Kidney (tissue), 14 donors: ENCODE measurements around the gene MACROD1. TPM values are rescaled to one million over a fixed set of nuclear protein-coding genes. Genes with fewer than 3 reads are reported as not detected.

Experiments
- DNase-seq, 5 donors: peaks; one replicate each; pipeline ENCODE4 v3.0.0-alpha.2; 2013 to 2020
- FAIRE-seq: peaks from 2 replicates; lab custom pipeline; 2012; peaks lifted over from hg19 to GRCh38; lab: Jason Lieb, UNC
- H3K27ac ChIP-seq, 2 donors: one replicate each; pipeline ENCODE4 v1.7.0; 2013; ENCODE audit warnings: low read depth in 2 of 2, low read length in 2 of 2, inconsistent platforms in 1 of 2
- H3K27me3 ChIP-seq: one replicate; pipeline ENCODE4 v1.7.1; 2013; ENCODE audit warnings: low read length, inconsistent platforms; ENCODE audit not compliant: control insufficient read depth, insufficient read depth
- H3K36me3 ChIP-seq, 3 donors: one replicate each; pipeline versions ENCODE4 v1.7.0 to v1.7.1; 2013; ENCODE audit warnings: low read length in 3 of 3, control low read depth in 1 of 3, inconsistent platforms in 1 of 3; ENCODE audit not compliant: insufficient read depth in 3 of 3, control insufficient read depth in 2 of 3
- H3K4me1 ChIP-seq, 3 donors: one replicate each; pipeline versions ENCODE4 v1.7.0 to v1.7.1; 2013; ENCODE audit warnings: low read length in 3 of 3, inconsistent platforms in 1 of 3, low read depth in 1 of 3; ENCODE audit not compliant: control insufficient read depth in 2 of 3, insufficient read depth in 2 of 3
- H3K4me3 ChIP-seq, 3 donors: one replicate each; pipeline versions ENCODE4 v1.7.0 to v1.8.1; 2013; ENCODE audit warnings: low read length in 3 of 3, control low read depth in 1 of 3, inconsistent platforms in 1 of 3
- H3K9ac ChIP-seq, 3 donors: one replicate each; pipeline versions ENCODE4 v1.7.0 to v1.7.1; 2013; ENCODE audit warnings: low read length in 3 of 3, control low read depth in 1 of 3, inconsistent platforms in 1 of 3
- H3K9me3 ChIP-seq, 3 donors: one replicate each; pipeline versions ENCODE4 v1.7.0 to v1.7.1; 2013; ENCODE audit warnings: low read length in 3 of 3, control low read depth in 1 of 3, inconsistent platforms in 1 of 3; ENCODE audit not compliant: control insufficient read depth in 2 of 3, insufficient read depth in 1 of 3
- intact Hi-C: fragments of 100-400 bp; cut with DNase I; formaldehyde crosslinking; loops from one replicate; pipeline ENCODE4 v1.11.1; 2022
- polyA plus RNA-seq: library from polyadenylated mRNA; stranded (reverse); fragments of 350-450 nt; fragmentation: Illumina TruSeq; extraction: RNeasy Lipid Tissue Mini Kit (QIAGEN cat#74804); gene quantifications from one replicate; pipeline ENCODE4 v1.2.3, GENCODE V29; 2014; ENCODE audit warnings: low read depth, low replicate concordance; ENCODE audit not compliant: insufficient read depth
- total RNA-seq: library from RNA; stranded (reverse); fragmentation: NEBNext Ultra II Directional; extraction: Animal tissue kit (Norgen Biotek cat#: 25700); gene quantifications from one replicate; pipeline ENCODE4 v1.2.1, GENCODE V29; 2021
- TF ChIP-seq, protein P1 (sequence below): IDR thresholded peaks from 3 replicates; pipeline ENCODE4 v1.5.1; 2012; ENCODE audit warnings: mild to moderate bottlenecking, moderate library complexity, borderline replicate concordance; ENCODE audit not compliant: insufficient read depth; ENCODE audit errors: extremely low read depth
- donor health status: control.
- donor health status: control.
- donor health status: control.
- donor health status: control.
- donor health status: control.
- donor health status: DM: yes; HTN: yes; CAD: no.
- donor health status: Normal renal cell carcinoma (clear cell type).

The MACROD1 gene
- total and polyA plus RNA-seq, 2 donors from 2014 or later: 27.8 to 176 TPM

DNA sequence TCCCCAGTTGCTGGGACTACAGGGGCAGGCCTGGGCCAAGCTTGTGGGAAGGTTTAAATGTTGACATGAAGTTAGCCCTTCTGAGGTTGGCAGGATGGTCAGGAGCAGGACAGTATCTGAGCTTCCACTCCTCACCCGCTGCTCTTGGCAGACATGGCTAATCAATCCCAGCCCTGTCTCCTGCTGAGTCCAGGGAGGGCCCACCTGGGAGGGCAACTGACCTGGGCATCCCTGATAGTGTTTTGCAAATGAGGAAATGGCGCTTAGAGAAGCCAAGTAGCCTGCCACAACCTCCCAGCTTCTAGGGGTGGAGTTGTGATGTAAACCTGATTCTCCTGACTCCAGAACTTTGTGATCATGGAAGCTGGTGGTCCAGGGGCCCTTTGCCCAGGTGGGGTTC, 113.5 kb downstream of the MACROD1 start:
- FAIRE-seq: no peak
- Histone ChIP-seq H3K27me3 (no peaks in the 10 kb centered on the region), H3K9me3 (no peaks in the 10 kb centered on the region), H3K27ac (no peak overlapping the region), H3K9ac (no peak overlapping the region), H3K4me1 (peaks cover 0 to 4% (median 0%) of the 10 kb centered on the region in 3 donors), H3K36me3 (no peaks in the 10 kb centered on the region), H3K4me3 (no peak overlapping the region)
- no peak for DNase-seq
- TF ChIP-seq, protein P1, sequence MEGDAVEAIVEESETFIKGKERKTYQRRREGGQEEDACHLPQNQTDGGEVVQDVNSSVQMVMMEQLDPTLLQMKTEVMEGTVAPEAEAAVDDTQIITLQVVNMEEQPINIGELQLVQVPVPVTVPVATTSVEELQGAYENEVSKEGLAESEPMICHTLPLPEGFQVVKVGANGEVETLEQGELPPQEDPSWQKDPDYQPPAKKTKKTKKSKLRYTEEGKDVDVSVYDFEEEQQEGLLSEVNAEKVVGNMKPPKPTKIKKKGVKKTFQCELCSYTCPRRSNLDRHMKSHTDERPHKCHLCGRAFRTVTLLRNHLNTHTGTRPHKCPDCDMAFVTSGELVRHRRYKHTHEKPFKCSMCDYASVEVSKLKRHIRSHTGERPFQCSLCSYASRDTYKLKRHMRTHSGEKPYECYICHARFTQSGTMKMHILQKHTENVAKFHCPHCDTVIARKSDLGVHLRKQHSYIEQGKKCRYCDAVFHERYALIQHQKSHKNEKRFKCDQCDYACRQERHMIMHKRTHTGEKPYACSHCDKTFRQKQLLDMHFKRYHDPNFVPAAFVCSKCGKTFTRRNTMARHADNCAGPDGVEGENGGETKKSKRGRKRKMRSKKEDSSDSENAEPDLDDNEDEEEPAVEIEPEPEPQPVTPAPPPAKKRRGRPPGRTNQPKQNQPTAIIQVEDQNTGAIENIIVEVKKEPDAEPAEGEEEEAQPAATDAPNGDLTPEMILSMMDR: no peak
- intact Hi-C loops: no loop called here

DNA sequence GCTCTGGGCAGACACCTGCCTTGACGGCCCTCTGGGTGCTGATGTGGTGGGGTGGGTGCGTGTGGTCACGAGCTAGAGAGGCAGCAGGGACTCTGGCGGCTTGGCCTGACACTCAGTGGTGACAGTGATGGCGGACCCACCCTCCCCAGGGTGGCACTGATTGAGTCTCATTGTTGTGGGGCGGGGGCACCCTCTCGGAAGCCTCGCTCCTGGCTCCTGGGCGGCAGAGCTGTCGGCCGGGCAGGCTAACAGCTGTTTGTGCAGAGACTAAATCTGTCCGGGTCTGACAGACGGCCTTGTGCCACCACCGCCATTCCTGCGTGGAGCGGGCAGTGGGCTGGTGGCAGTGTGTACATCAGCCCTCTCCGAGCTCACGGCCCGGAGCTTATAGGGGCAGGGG, 114.6 kb downstream of the MACROD1 start:
- FAIRE-seq (no peak), DNase-seq (no peak)
- Histone ChIP-seq H3K9ac (no peak overlapping the region), H3K4me1 (peaks cover 0 to 4% (median 0%) of the 10 kb centered on the region in 3 donors), H3K4me3 (no peak overlapping the region), H3K36me3 (no peaks in the 10 kb centered on the region), H3K27me3 (no peaks in the 10 kb centered on the region), H3K27ac (no peak overlapping the region), H3K9me3 (no peaks in the 10 kb centered on the region)
- intact Hi-C loops: no loop called here
- TF ChIP-seq, protein P1: no peak

DNA sequence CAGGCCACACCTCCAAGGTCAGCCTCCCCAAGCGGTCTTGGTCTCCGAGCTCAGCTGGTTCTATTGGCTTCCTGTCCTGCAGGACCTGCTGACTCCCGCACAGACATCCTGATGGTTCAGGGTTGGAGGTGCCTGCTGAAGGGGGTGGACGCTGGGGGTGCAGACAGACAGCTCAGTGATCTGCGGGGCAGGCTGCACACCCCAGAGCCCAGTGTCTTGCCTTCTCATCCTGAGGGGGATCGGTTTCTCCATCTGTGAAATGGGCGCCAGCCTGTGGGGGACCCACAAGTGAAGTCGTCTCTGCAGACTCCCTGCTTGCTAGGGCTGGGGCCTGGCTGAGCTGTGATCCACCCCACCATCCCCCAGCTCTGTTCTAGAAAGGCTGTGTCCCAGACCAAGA, 116.4 kb downstream of the MACROD1 start:
- Histone ChIP-seq H3K27ac (no peak overlapping the region), H3K9me3 (no peaks in the 10 kb centered on the region), H3K9ac (no peak overlapping the region), H3K27me3 (no peaks in the 10 kb centered on the region), H3K4me3 (no peak overlapping the region), H3K36me3 (no peaks in the 10 kb centered on the region), H3K4me1 (peaks cover 2 to 4% (median 4%) of the 10 kb centered on the region in 3 donors)
- intact Hi-C loops: no loop called here
- DNase-seq: no peak
- TF ChIP-seq, protein P1: no peak
- FAIRE-seq: no peak
